ENCODE measurements around the gene PCP4. TPM values are rescaled to one million over a fixed set of nuclear protein-coding genes. Genes with fewer than 3 reads are reported as not detected.

Gene PCP4
- total and polyA plus RNA-seq, 4 donors: 0.20 TPM; not detected in 3

- no peak for TF ChIP-seq EGR1 (IDR thresholded peaks at IDR 0.05; ENCODE audit: low read depth in 2 of 2)
These were observed 18.1 kb upstream of the PCP4 start (continued) for GRCh38 chr21:39849014-39849655.

- H3K27me3 ChIP-seq (ENCODE audit: control insufficient read depth in 4 of 4, insufficient read depth in 4 of 4, low read length in 3 of 4): peaks cover 0 to 2% (median 0%) of the 10 kb centered on the region in 4 donors
- H3K4me3 ChIP-seq (ENCODE audit: low read depth in 1 of 3, low read length in 3 of 3): no peak overlapping the region
- TF ChIP-seq GABPA (IDR thresholded peaks at IDR 0.05 in 1 of 2, conservative IDR thresholded peaks at IDR 0.05 in 1 of 2) (no peak), HNF4A (conservative IDR thresholded peaks at IDR 0.05) (no peak)
- H3K4me1 ChIP-seq (ENCODE audit: control insufficient read depth in 4 of 4, insufficient read depth in 4 of 4, low read length in 3 of 4): no peaks in the 10 kb centered on the region
- H3K36me3 ChIP-seq (ENCODE audit: control insufficient read depth in 4 of 4, insufficient read depth in 3 of 4, low read depth in 1 of 4, low read length in 3 of 4): no peaks in the 10 kb centered on the region
- DNase-seq (ENCODE audit: low spot score): no peak
- no peak overlapping the region for H3K27ac ChIP-seq (ENCODE audit: low read depth in 1 of 2, low read length in 2 of 2)
- 53% methylated on average over 2 of the region's 2 CpGs for WGBS
- no peaks in the 10 kb centered on the region for H3K9me3 ChIP-seq (ENCODE audit: control insufficient read depth in 4 of 4, low read length in 3 of 4)
- H3K9ac ChIP-seq (ENCODE audit: low read depth in 1 of 2, low read length in 2 of 2): no peak overlapping the region
These were observed 16.9 kb upstream of the PCP4 start for GRCh38 chr21:39850333-39850732.

GRCh38 chr21:39851002-39851618, 16.1 kb upstream of the PCP4 start:
- Histone ChIP-seq H3K27ac (ENCODE audit: low read depth in 1 of 2, low read length in 2 of 2) (no peak overlapping the region), H3K4me3 (ENCODE audit: low read depth in 1 of 3, low read length in 3 of 3) (no peak overlapping the region), H3K9ac (ENCODE audit: low read depth in 1 of 2, low read length in 2 of 2) (no peak overlapping the region), H3K4me1 (ENCODE audit: control insufficient read depth in 4 of 4, insufficient read depth in 4 of 4, low read length in 3 of 4) (no peaks in the 10 kb centered on the region), H3K9me3 (ENCODE audit: control insufficient read depth in 4 of 4, low read length in 3 of 4) (peaks cover 0 to 2% (median 0%) of the 10 kb centered on the region in 4 donors), H3K27me3 (ENCODE audit: control insufficient read depth in 4 of 4, insufficient read depth in 4 of 4, low read length in 3 of 4) (peaks cover 0 to 2% (median 0%) of the 10 kb centered on the region in 4 donors), H3K36me3 (ENCODE audit: control insufficient read depth in 4 of 4, insufficient read depth in 3 of 4, low read depth in 1 of 4, low read length in 3 of 4) (no peaks in the 10 kb centered on the region)
- DNase-seq (ENCODE audit: low spot score): no peak
- no peak for TF ChIP-seq REST (IDR thresholded peaks at IDR 0.05)
- no peak for TF ChIP-seq SP1 (IDR thresholded peaks at IDR 0.05)
- TF ChIP-seq NR2F2 (IDR thresholded peaks at IDR 0.05): no peak
- TF ChIP-seq CTCF (IDR thresholded peaks at IDR 0.05; ENCODE audit: low read depth, low read length, missing input control): no peak
- WGBS: 81% methylated on average over 7 of the region's 7 CpGs
